Hepatocyte (in vitro differentiated cells): ENCODE results near the gene CRABP2. TPM values are rescaled to one million over a fixed set of nuclear protein-coding genes. Genes with fewer than 3 reads are reported as not detected.

Experiments used
- DNase-seq: peaks from one replicate; pipeline ENCODE4 v3.0.0-alpha.2; 2016; ENCODE audit warnings: low spot score
- H2AFZ ChIP-seq: fragments of 200-600 bp; sonication (generic); 2 replicates; pipeline ENCODE4 v1.6.0; 2016; ENCODE audit warnings: antibody characterized with exemption, mild to moderate bottlenecking
- H3K27ac ChIP-seq: fragments of 200-600 bp; sonication (generic); 2 replicates; pipeline ENCODE4 v1.5.1; 2016; ENCODE audit warnings: mild to moderate bottlenecking
- H3K27me3 ChIP-seq: fragments of 200-600 bp; sonication (generic); 2 replicates; pipeline ENCODE4 v1.6.1; 2016
- H3K36me3 ChIP-seq: fragments of 200-600 bp; sonication (generic); replicated peaks from 2 replicates; pipeline ENCODE4 v1.5.1; 2016; ENCODE audit warnings: low read depth; ENCODE audit not compliant: insufficient read depth
- H3K4me1 ChIP-seq: fragments of 200-600 bp; sonication (generic); 2 replicates; pipeline ENCODE4 v1.5.1; 2016; ENCODE audit warnings: mild to moderate bottlenecking, moderate library complexity; ENCODE audit not compliant: insufficient read depth
- H3K4me2 ChIP-seq: fragments of 200-600 bp; sonication (generic); 2 replicates; pipeline ENCODE4 v1.6.0; 2016
- H3K4me3 ChIP-seq: fragments of 200-600 bp; sonication (generic); 2 replicates; pipeline ENCODE4 v1.5.1; 2016; ENCODE audit warnings: mild to moderate bottlenecking
- H3K79me2 ChIP-seq: fragments of 200-600 bp; sonication (generic); 2 replicates; pipeline ENCODE4 v1.6.0; 2017; ENCODE audit warnings: mild to moderate bottlenecking
- H3K9me2 ChIP-seq: fragments of 200-600 bp; sonication (generic); replicated peaks from 2 replicates; pipeline ENCODE4 v1.6.0; 2017; ENCODE audit warnings: mild to moderate bottlenecking; ENCODE audit not compliant: insufficient read depth
- H3K9me3 ChIP-seq: fragments of 200-600 bp; sonication (generic); 2 replicates; pipeline ENCODE4 v1.5.1; 2016; ENCODE audit warnings: low read depth, mild to moderate bottlenecking
- H4K20me1 ChIP-seq: fragments of 200-600 bp; sonication (generic); 2 replicates; pipeline ENCODE4 v1.6.0; 2016; ENCODE audit warnings: mild to moderate bottlenecking; ENCODE audit not compliant: insufficient read depth, poor library complexity, severe bottlenecking
- CTCF ChIP-seq: fragments of 200-600 bp; sonication (generic); IDR thresholded peaks from 2 replicates; pipeline ENCODE4 v1.5.1; 2016; ENCODE audit warnings: antibody characterized with exemption, mild to moderate bottlenecking; ENCODE audit not compliant: poor library complexity
- EZH2 ChIP-seq: fragments of 200-600 bp; sonication (generic); IDR thresholded peaks from 2 replicates; pipeline ENCODE4 v1.6.1; 2016; ENCODE audit warnings: antibody characterized with exemption, mild to moderate bottlenecking, borderline replicate concordance
- EZH2phosphoT487 ChIP-seq: fragments of 200-600 bp; sonication (generic); IDR thresholded peaks from one replicate; pipeline ENCODE4 v1.6.1; 2018; ENCODE audit warnings: antibody characterized with exemption, mild to moderate bottlenecking, low read depth, moderate library complexity; ENCODE audit not compliant: unreplicated experiment, severe bottlenecking
- WGBS: methylation state at CpG from one replicate; pipeline ENCODE4 v1.1.6; 2016; ENCODE audit warnings: low lambda C conversion rate; ENCODE audit errors: missing lambda C conversion rate; 5-methylcytosine and 5-hydroxymethylcytosine counted together
- polyA plus RNA-seq: library from polyadenylated mRNA; unstranded; fragments of >200 nt; fragmentation: Nextera tagmentation; extraction: Ambion mirVana; gene quantifications from 2 replicates; pipeline ENCODE4 v1.2.1, GENCODE V29; 2016
- total RNA-seq: library from RNA; depleted of rRNA; stranded (reverse); fragments of >200 nt; gene quantifications from 2 replicates; pipeline ENCODE4 v1.2.3, GENCODE V29; 2014

Gene CRABP2
- total and polyA plus RNA-seq, 2 experiments from 2014 or later, result 93.5 to 171 TPM

GRCh38 chr1:156697481-156697880 lies 7.9 kb downstream of the CRABP2 start:
- H3K4me3 ChIP-seq, result no peak overlapping the region
- no peak overlapping the region for H3K4me2 ChIP-seq
- H2AFZ ChIP-seq, result no peak overlapping the region
- no peaks in the 10 kb centered on the region for H3K9me3 ChIP-seq
- H3K27me3 ChIP-seq, result no peaks in the 10 kb centered on the region
- H3K36me3 ChIP-seq, result no peaks in the 10 kb centered on the region
- peaks cover 25% of the 10 kb centered on the region for H3K4me1 ChIP-seq
- no peaks in the 10 kb centered on the region for H3K9me2 ChIP-seq
- TF ChIP-seq EZH2, result no peak
- TF ChIP-seq CTCF, result no peak
- no peak for TF ChIP-seq EZH2phosphoT487
- 74% methylated on average over 8 of the region's 8 CpGs for WGBS
- no peak for DNase-seq
- no peak overlapping the region for H3K27ac ChIP-seq
- peaks cover 6% of the 10 kb centered on the region for H4K20me1 ChIP-seq
- H3K79me2 ChIP-seq, result peaks cover 12% of the 10 kb centered on the region

GRCh38 chr1:156696755-156697154 lies 8.6 kb downstream of the CRABP2 start:
- peaks cover 3% of the 10 kb centered on the region for H4K20me1 ChIP-seq
- no peak overlapping the region for H2AFZ ChIP-seq
- peaks cover 5% of the 10 kb centered on the region for H3K79me2 ChIP-seq
- 89% methylated on average over 8 of the region's 8 CpGs for WGBS
- H3K27ac ChIP-seq, result no peak overlapping the region
- H3K36me3 ChIP-seq, result no peaks in the 10 kb centered on the region
- no peak for DNase-seq
- H3K27me3 ChIP-seq, result no peaks in the 10 kb centered on the region
- no peak overlapping the region for H3K4me2 ChIP-seq
- peaks cover 32% of the 10 kb centered on the region for H3K4me1 ChIP-seq
- no peak overlapping the region for H3K4me3 ChIP-seq
- H3K9me2 ChIP-seq, result no peaks in the 10 kb centered on the region
- no peak for TF ChIP-seq EZH2
- no peak for TF ChIP-seq CTCF
- TF ChIP-seq EZH2phosphoT487, result no peak
- no peaks in the 10 kb centered on the region for H3K9me3 ChIP-seq

GRCh38 chr1:156694690-156694962 lies 10.8 kb downstream of the CRABP2 start:
- Histone ChIP-seq H2AFZ (peak overlapping the region; percentile 53), H3K9me3 (no peaks in the 10 kb centered on the region), H3K27me3 (no peaks in the 10 kb centered on the region), H3K4me2 (peak overlapping the region; percentile 75), H3K79me2 (peaks cover 5% of the 10 kb centered on the region), H3K36me3 (no peaks in the 10 kb centered on the region), H4K20me1 (peaks cover under 1% of the 10 kb centered on the region), H3K4me1 (peaks cover 53% of the 10 kb centered on the region), H3K4me3 (no peak overlapping the region), H3K9me2 (no peaks in the 10 kb centered on the region), H3K27ac (peak overlapping the region; percentile 96)
- 87% methylated on average over 5 of the region's 5 CpGs for WGBS
- DNase-seq, result no peak
- TF ChIP-seq EZH2phosphoT487 (no peak), CTCF (no peak), EZH2 (no peak)
